Activated T-helper 1 cell treated with anti-CD3 and anti-CD28 coated beads, Interleukin-12 subunit alpha, Interleukin-12 subunit beta, Interleukin-2, Interleukin-4 antibody, amounts not matched to agents 30 ng/mL and 10 ng/mL and 1 ng/mL, durations not matched to agents 14 hours and 24 hours and 36 hours (primary cell): ENCODE data around the gene ARMC10. TPM values are rescaled to one million over a fixed set of nuclear protein-coding genes. Genes with fewer than 3 reads are reported as not detected.
"Not testable (repeated sequence)": the region's sequence is repeated elsewhere in the genome, so short reads cannot be mapped to it uniquely, and the experiment has no call there.

Experiments
- DNase-seq: peaks from one replicate; pipeline ENCODE4 v3.0.0; 2021; ENCODE audit warnings: low spot score
- H3K27ac Mint-ChIP-seq: one replicate; pipeline ENCODE4 v1.8.0; 2021; ENCODE audit warnings: mild to moderate bottlenecking, mixed read lengths
- H3K27me3 Mint-ChIP-seq: one replicate; pipeline ENCODE4 v1.8.0; 2022; ENCODE audit warnings: mild to moderate bottlenecking, moderate library complexity, mixed read lengths; ENCODE audit not compliant: insufficient read depth
- H3K36me3 Mint-ChIP-seq: one replicate; pipeline ENCODE4 v1.8.0; 2021; ENCODE audit warnings: low read depth, mixed read lengths
- H3K4me1 Mint-ChIP-seq: one replicate; pipeline ENCODE4 v1.8.0; 2021; ENCODE audit warnings: low read depth, mixed read lengths
- H3K4me3 Mint-ChIP-seq: one replicate; pipeline ENCODE4 v1.8.0; 2021; ENCODE audit warnings: mild to moderate bottlenecking, moderate library complexity, mixed read lengths
- H3K9me3 Mint-ChIP-seq: one replicate; pipeline ENCODE4 v1.8.0; 2021; ENCODE audit warnings: mixed read lengths
- intact Hi-C: fragments of 100-400 bp; cut with micrococcal nuclease; formaldehyde crosslinking; loops from one replicate; pipeline ENCODE4 v1.15.1; 2024
- total RNA-seq: library from RNA; stranded (reverse); gene quantifications from 2 replicates; pipeline ENCODE4 v1.2.3, GENCODE V29; 2022

Gene ARMC10
- total RNA-seq, 1 donor from 2014 or later, result 51.8 TPM

GRCh38 chr7:103140061-103140460 lies 65.1 kb downstream of the ARMC10 start:
- intact Hi-C loops, result no loop called here
- Mint-ChIP-seq H3K4me3 (no peak overlapping the region), H3K27ac (no peak overlapping the region), H3K27me3 (no peaks in the 10 kb centered on the region), H3K36me3 (peaks cover 13% of the 10 kb centered on the region), H3K9me3 (no peaks in the 10 kb centered on the region), H3K4me1 (peaks cover 16% of the 10 kb centered on the region)
- DNase-seq, result no peak

GRCh38 chr7:103140685-103141084 lies 65.7 kb downstream of the ARMC10 start:
- Mint-ChIP-seq H3K27me3 (no peaks in the 10 kb centered on the region), H3K27ac (no peak overlapping the region)
- intact Hi-C loops, result no loop called here

GRCh38 chr7:103141753-103142404 lies 66.9 kb downstream of the ARMC10 start:
- Mint-ChIP-seq H3K27me3 (no peaks in the 10 kb centered on the region), H3K36me3 (peaks cover 16% of the 10 kb centered on the region), H3K4me3 (no peak overlapping the region), H3K4me1 (peaks cover 20% of the 10 kb centered on the region), H3K9me3 (no peaks in the 10 kb centered on the region), H3K27ac (no peak overlapping the region)
- intact Hi-C loops, result no loop called here
- no peak for DNase-seq

More at GRCh38 chr7:103140685-103141084, 65.7 kb downstream of the ARMC10 start:
- Mint-ChIP-seq H3K4me3 (no peak overlapping the region), H3K36me3 (peaks cover 13% of the 10 kb centered on the region), H3K9me3 (no peaks in the 10 kb centered on the region), H3K4me1 (peaks cover 16% of the 10 kb centered on the region)
- no peak for DNase-seq

GRCh38 chr7:103142494-103142893 lies 67.6 kb downstream of the ARMC10 start:
- peaks cover 26% of the 10 kb centered on the region for H3K4me1 Mint-ChIP-seq
- no peak overlapping the region for H3K4me3 Mint-ChIP-seq
- no peaks in the 10 kb centered on the region for H3K9me3 Mint-ChIP-seq
- H3K27ac Mint-ChIP-seq, result no peak overlapping the region
- intact Hi-C loops, result no loop called here
- no peaks in the 10 kb centered on the region for H3K27me3 Mint-ChIP-seq
- peaks cover 16% of the 10 kb centered on the region for H3K36me3 Mint-ChIP-seq
- no peak for DNase-seq

- no peaks in the 10 kb centered on the region for H3K27me3 Mint-ChIP-seq
- DNase-seq, result no peak
- H3K4me1 Mint-ChIP-seq, result peaks cover 39% of the 10 kb centered on the region
- H3K36me3 Mint-ChIP-seq, result peaks cover 18% of the 10 kb centered on the region
- no peak overlapping the region for H3K27ac Mint-ChIP-seq
- intact Hi-C loops, result no loop called here
- no peaks in the 10 kb centered on the region for H3K9me3 Mint-ChIP-seq
- H3K4me3 Mint-ChIP-seq, result no peak overlapping the region
These were observed 68.9 kb downstream of the ARMC10 start for GRCh38 chr7:103143868-103144267.

- Mint-ChIP-seq H3K4me1 (peaks cover 44% of the 10 kb centered on the region), H3K36me3 (peaks cover 18% of the 10 kb centered on the region)
- H3K4me3 Mint-ChIP-seq, intact Hi-C loops, DNase-seq, H3K27ac Mint-ChIP-seq, H3K9me3 Mint-ChIP-seq, H3K27me3 Mint-ChIP-seq: not testable (repeated sequence)
These were observed 69.8 kb downstream of the ARMC10 start for GRCh38 chr7:103144754-103145153.

GRCh38 chr7:103148131-103148993 lies 73.4 kb downstream of the ARMC10 start:
- DNase-seq, result no peak
- H3K36me3 Mint-ChIP-seq, result peaks cover 16% of the 10 kb centered on the region
- H3K4me3 Mint-ChIP-seq, result peak overlapping the region; percentile 96
- peak overlapping the region; percentile 97 for H3K27ac Mint-ChIP-seq
- intact Hi-C loops, result loop anchor here (2.0 kb wide), 3 partner anchors 132 to 400 kb away; partner anchors contain the start of genes DNAJC2 and FAM185A
- no peaks in the 10 kb centered on the region for H3K9me3 Mint-ChIP-seq
- peaks cover 46% of the 10 kb centered on the region for H3K4me1 Mint-ChIP-seq
- H3K27me3 Mint-ChIP-seq, result no peaks in the 10 kb centered on the region

Other genes with a start within 250 kb of the ARMC10 start
- 0.17 TPM in 1 of 2 replicates, not detected in the other for gene LRRC17, start 162.1 kb upstream of the ARMC10 start, total RNA-seq
- 0.34 and 0.54 TPM in 2 replicates for gene FBXL13, start 344 bp upstream of the ARMC10 start, total RNA-seq
- 7.8 and 8.1 TPM in 2 replicates for gene NAPEPLD, start 74.0 kb downstream of the ARMC10 start, total RNA-seq
- 71.5 and 75.5 TPM in 2 replicates for gene PMPCB, start 222.3 kb downstream of the ARMC10 start, total RNA-seq